Measurements from ENCODE around the gene ZNF467. TPM values are rescaled to one million over a fixed set of nuclear protein-coding genes. Genes with fewer than 3 reads are reported as not detected.

Gene ZNF467
- total and polyA plus RNA-seq, 2 experiments from 2014 or later, result 0.10 to 0.40 TPM

GRCh38 chr7:149764481-149765398 lies 8.6 kb downstream of the ZNF467 start (continued):
- TF ChIP-seq REST (IDR thresholded peaks at IDR 0.05; ENCODE audit: unreplicated experiment), result no peak

DNA sequence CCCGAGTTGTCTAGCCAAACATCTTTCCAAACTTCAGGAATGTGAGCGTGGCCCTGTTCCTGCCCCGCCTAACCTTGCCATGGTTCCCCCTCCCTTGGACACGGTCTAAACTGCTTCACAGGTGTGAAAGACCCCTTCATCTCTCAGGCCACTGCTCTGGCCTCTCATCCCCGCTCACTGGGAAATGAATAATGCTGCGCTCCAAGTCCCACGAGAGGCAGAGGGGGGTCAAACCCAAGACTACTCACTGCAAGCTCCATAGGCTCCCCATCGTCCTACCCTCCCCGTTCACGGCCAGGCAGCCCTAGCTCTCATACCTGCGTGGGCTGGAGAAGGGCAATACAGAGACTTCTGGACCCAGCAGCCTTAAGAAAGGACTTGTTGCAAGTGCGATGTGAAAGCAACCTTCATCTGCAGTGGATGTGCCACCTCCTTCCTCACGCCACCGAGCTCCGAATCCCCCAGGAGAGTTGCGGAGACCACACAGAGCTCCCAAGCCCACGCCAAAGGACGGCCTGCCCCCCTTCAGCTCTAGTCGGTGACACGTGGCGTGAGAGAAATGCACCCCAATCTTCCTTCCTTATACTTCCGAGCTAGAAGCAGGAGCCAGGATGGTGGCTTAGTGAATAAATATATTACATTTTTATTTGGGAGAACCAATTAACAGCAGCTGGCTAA lies 9.7 kb downstream of the ZNF467 start:
- Histone ChIP-seq H3K27me3 (ENCODE audit: insufficient read depth) (peaks cover 95% of the 10 kb centered on the region), H4K20me1 (replicated peaks; ENCODE audit: insufficient read depth) (peaks cover 7% of the 10 kb centered on the region; the same call in 1 of the 2 replicates), H3K4me3 (0 out of 2 replicates have a peak overlapping the region, but pooled peaks have one; percentile 62), H3K4me1 (ENCODE audit: insufficient read depth) (peaks cover 7% of the 10 kb centered on the region; the same call in 1 of the 2 replicates), H3K9me2 (ENCODE audit: insufficient read depth) (no peaks in the 10 kb centered on the region), H3K27ac (ENCODE audit: low read depth) (no peak overlapping the region), H3K36me3 (ENCODE audit: insufficient read depth) (no peaks in the 10 kb centered on the region), H2AFZ (no peak overlapping the region), H3K4me2 (no peak overlapping the region), H3F3A (replicated peaks; ENCODE audit: low read depth) (no peaks in the 10 kb centered on the region), H3K79me2 (replicated peaks; ENCODE audit: insufficient read depth) (no peaks in the 10 kb centered on the region)
- peaks cover 25% of the 10 kb centered on the region for H3K4me1 Mint-ChIP-seq
- TF ChIP-seq CREB1 (CRISPR knock-in tag; IDR thresholded peaks at IDR 0.05; ENCODE audit: low read depth), result no peak
- peak; percentile 2 for TF ChIP-seq EZH2 (IDR thresholded peaks at IDR 0.05; ENCODE audit: low read depth, unreplicated experiment)
- TF ChIP-seq ZNF114 (CRISPR knock-in tag; IDR thresholded peaks at IDR 0.05), result no peak
- DNase-seq (ENCODE audit: low spot score) (no peak), ATAC-seq (no peak)
- peaks cover 73% of the 10 kb centered on the region for H3K27me3 Mint-ChIP-seq (ENCODE audit: insufficient read depth, low read depth, poor library complexity)
- H3K27ac Mint-ChIP-seq, result no peak overlapping the region
- no peak overlapping the region for H3K4me3 Mint-ChIP-seq
- H3K36me3 Mint-ChIP-seq (ENCODE audit: low read depth), result no peaks in the 10 kb centered on the region; the same call in 2 of the 3 replicates
- H3K9me3 Mint-ChIP-seq, result no peaks in the 10 kb centered on the region; the same call in 2 of the 3 replicates

- Histone ChIP-seq H3K9me2 (ENCODE audit: insufficient read depth) (no peaks in the 10 kb centered on the region), H3F3A (replicated peaks; ENCODE audit: low read depth) (no peaks in the 10 kb centered on the region), H2AFZ (no peak overlapping the region), H3K4me2 (no peak overlapping the region), H3K79me2 (replicated peaks; ENCODE audit: insufficient read depth) (no peaks in the 10 kb centered on the region), H3K4me1 (ENCODE audit: insufficient read depth) (peaks cover 7% of the 10 kb centered on the region; the same call in 1 of the 2 replicates), H3K4me3 (no peak overlapping the region), H3K27ac (ENCODE audit: low read depth) (no peak overlapping the region), H3K27me3 (ENCODE audit: insufficient read depth) (peaks cover 84% of the 10 kb centered on the region), H3K36me3 (ENCODE audit: insufficient read depth) (no peaks in the 10 kb centered on the region), H4K20me1 (replicated peaks; ENCODE audit: insufficient read depth) (peaks cover 4% of the 10 kb centered on the region; the same call in 1 of the 2 replicates)
- Mint-ChIP-seq H3K27ac (no peak overlapping the region), H3K27me3 (ENCODE audit: insufficient read depth, low read depth, poor library complexity) (peaks cover 64% of the 10 kb centered on the region), H3K9me3 (no peaks in the 10 kb centered on the region; the same call in 2 of the 3 replicates), H3K36me3 (ENCODE audit: low read depth) (no peaks in the 10 kb centered on the region; the same call in 2 of the 3 replicates), H3K4me1 (peaks cover 26% of the 10 kb centered on the region), H3K4me3 (no peak overlapping the region)
- ATAC-seq (no peak), DNase-seq (ENCODE audit: low spot score) (no peak)
- TF ChIP-seq CREB1 (CRISPR knock-in tag; IDR thresholded peaks at IDR 0.05; ENCODE audit: low read depth), result no peak
- TF ChIP-seq ZNF462 (CRISPR knock-in tag; IDR thresholded peaks at IDR 0.05), result no peak
These were observed 10.8 kb downstream of the ZNF467 start for GRCh38 chr7:149762610-149763009.
